ENCODE data around the gene PTAFR. TPM values are rescaled to one million over a fixed set of nuclear protein-coding genes. Genes with fewer than 3 reads are reported as not detected.
"Not testable (repeated sequence)": the region's sequence is repeated elsewhere in the genome, so short reads cannot be mapped to it uniquely, and the experiment has no call there.

PTAFR gene
- total RNA-seq, 2 experiments from 2014 or later: 0.47 to 0.50 TPM

DNA sequence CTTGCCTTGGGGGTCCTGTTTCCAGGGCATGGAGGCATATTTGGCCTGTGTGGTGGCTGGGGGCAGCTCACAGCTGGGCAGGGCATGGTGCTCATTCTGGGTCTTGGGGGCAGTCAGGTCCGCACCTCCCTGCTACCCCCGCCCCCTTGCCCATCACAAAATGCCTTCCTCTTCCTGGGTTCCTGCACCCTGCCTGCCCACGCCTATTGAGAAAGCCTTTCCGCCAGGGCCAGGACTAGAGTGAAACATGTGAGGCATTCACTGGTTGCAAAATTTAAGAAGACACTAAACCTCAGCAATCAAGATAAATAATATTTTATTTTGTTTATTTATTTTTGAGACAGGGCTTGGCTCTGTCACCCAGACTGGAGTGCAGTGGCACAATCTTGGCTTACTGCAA lies 19.7 kb downstream of the PTAFR start:
- ATAC-seq: no peak
- DNase-seq: no peak
- no peaks in the 10 kb centered on the region for H3K9me3 Mint-ChIP-seq (ENCODE audit: insufficient read depth)
- no peak overlapping the region for H3K27ac Mint-ChIP-seq
- no peak overlapping the region for H3K4me3 Mint-ChIP-seq
- peaks cover 28% of the 10 kb centered on the region for H3K27me3 Mint-ChIP-seq (ENCODE audit: low read depth)
- ChIA-PET CTCF (no interaction called here), POLR2A (no interaction called here)
- peaks cover 9% of the 10 kb centered on the region for H3K4me1 Mint-ChIP-seq (ENCODE audit: low read depth)
- H3K36me3 Mint-ChIP-seq (ENCODE audit: low read depth): no peaks in the 10 kb centered on the region

DNA sequence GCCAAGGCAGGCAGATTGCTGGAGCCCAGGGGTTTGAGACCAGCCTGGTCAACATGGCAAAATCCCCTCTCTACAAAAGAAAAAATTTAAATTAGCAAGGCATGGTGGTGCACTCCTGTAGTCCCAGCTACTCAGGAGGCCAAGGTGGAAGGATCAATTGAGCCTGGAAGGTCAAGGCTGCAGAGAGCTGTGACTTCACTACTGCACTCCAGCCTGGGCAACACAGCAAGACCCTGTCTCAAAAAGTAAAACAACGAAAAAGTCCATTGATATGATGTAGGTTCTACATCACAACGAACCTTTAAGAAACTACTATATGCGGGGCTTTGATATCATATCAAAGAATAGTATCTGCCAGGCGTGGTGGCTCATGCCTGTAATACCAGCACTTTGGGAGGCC lies 20.9 kb downstream of the PTAFR start:
- no peaks in the 10 kb centered on the region for H3K36me3 Mint-ChIP-seq (ENCODE audit: low read depth)
- ChIA-PET CTCF (interaction anchor here (1.1 kb wide), 1 partner anchor 14 kb away, joined by 5 read pairs; no protein-coding TSS in a partner anchor), POLR2A (no interaction called here)

DNA sequence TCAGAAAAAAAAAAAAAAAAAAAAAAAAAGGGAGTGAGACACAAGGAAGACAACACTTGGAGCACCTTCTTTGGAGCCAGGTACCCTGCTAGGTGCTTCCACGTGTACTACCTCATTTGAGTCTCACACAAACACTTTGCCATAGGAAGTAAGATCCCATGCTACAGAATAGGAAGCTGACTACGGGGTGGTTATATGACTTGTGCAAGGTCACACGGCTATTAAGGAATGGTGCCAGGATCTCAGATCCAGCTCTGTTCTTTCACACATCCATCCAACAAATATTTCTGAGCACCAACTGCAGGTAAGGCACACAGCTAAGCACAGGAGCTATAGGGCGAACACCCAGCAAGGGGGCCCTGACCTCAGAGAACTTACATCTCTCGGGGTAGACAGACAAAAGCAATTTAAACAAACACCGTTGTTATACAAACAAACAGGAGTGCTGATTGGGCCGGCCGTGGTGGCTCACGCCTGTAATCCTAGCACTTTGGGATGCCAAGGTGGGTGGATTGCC lies 22.4 kb downstream of the PTAFR start:
- no peak overlapping the region for H3K27ac Mint-ChIP-seq
- no peaks in the 10 kb centered on the region for H3K4me1 Mint-ChIP-seq (ENCODE audit: low read depth)
- no peak overlapping the region for H3K4me3 Mint-ChIP-seq
- no peaks in the 10 kb centered on the region for H3K9me3 Mint-ChIP-seq (ENCODE audit: insufficient read depth)
- ATAC-seq: no peak
- no peak for DNase-seq
- no peaks in the 10 kb centered on the region for H3K36me3 Mint-ChIP-seq (ENCODE audit: low read depth)
- ChIA-PET CTCF (interaction anchor here (0.6 kb wide), 1 partner anchor 130 kb away, joined by 3 read pairs; no protein-coding TSS in a partner anchor), POLR2A (no interaction called here)
- H3K27me3 Mint-ChIP-seq (ENCODE audit: low read depth): peaks cover 21% of the 10 kb centered on the region

More for the DNA sequence above, 20.9 kb downstream of the PTAFR start:
- H3K4me1 Mint-ChIP-seq (ENCODE audit: low read depth): no peaks in the 10 kb centered on the region
- DNase-seq (no peak), ATAC-seq (no peak)
- no peak overlapping the region for H3K4me3 Mint-ChIP-seq
- peaks cover 23% of the 10 kb centered on the region for H3K27me3 Mint-ChIP-seq (ENCODE audit: low read depth)
- no peaks in the 10 kb centered on the region for H3K9me3 Mint-ChIP-seq (ENCODE audit: insufficient read depth)
- H3K27ac Mint-ChIP-seq: no peak overlapping the region

DNA sequence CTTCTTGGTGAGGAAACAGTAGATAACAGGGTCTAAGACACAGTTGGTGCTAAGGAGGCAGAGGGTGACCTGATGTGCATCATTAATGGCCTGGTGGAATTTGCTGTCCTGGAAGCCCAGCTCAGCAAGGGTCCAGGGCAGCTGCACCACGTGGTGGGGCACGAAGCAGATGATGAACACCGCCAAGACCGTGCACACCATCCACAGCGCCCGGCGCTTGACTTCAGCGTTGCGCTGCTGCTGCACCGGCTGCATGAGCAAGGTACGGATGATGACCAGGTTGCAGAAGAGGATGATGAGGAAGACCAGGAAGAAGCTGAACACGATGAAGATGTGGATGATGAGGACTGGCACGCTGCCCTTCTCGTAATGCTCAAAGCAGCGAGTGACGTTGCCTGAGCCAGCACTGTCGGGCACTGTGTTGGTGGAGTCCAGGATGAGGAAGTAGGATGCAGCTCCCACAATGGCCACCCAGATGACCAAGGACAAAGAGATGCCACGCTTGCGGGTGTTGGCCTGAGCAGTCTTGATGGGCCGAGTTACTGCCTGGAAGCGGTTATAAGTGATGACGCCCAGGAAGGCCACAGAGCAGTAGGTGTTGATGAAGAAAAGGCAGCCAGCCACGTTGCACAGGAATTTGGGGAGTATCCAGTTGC lies 26.2 kb downstream of the PTAFR start:
- POLR2A ChIA-PET: no interaction called here
- Mint-ChIP-seq H3K4me3 (no peak overlapping the region), H3K36me3 (ENCODE audit: low read depth) (no peaks in the 10 kb centered on the region), H3K27ac (no peak overlapping the region), H3K27me3 (ENCODE audit: low read depth) (peaks cover 12% of the 10 kb centered on the region), H3K4me1 (ENCODE audit: low read depth) (peaks cover 6% of the 10 kb centered on the region), H3K9me3 (ENCODE audit: insufficient read depth) (no peaks in the 10 kb centered on the region)
- CTCF ChIA-PET: no interaction called here
- ATAC-seq (no peak), DNase-seq (no peak)

DNA sequence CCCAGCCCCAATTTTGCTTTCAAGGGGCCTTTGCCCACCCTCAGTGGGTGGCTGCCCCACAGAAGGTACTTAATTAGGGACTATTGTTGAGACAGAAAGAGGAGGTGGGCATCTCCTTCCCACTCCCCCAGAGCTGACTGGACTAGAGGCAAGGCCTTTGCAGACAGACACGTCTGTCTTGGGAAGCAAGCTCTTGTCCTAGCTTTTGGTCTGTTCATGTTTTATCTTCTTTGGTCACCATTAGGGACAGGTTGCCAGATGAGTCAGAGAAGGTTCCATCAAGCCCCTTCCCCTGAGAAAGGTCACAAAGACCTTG lies 27.7 kb downstream of the PTAFR start:
- Mint-ChIP-seq H3K36me3 (ENCODE audit: low read depth) (no peaks in the 10 kb centered on the region), H3K27me3 (ENCODE audit: low read depth) (peaks cover 14% of the 10 kb centered on the region), H3K9me3 (ENCODE audit: insufficient read depth) (no peaks in the 10 kb centered on the region), H3K4me1 (ENCODE audit: low read depth) (peaks cover 17% of the 10 kb centered on the region), H3K27ac (no peak overlapping the region), H3K4me3 (no peak overlapping the region)
- DNase-seq: no peak
- POLR2A ChIA-PET: interaction anchor here (0.6 to 1.0 kb wide), 2 partner anchors 12 to 1337 kb away, joined by 4 to 5 read pairs; no protein-coding TSS in a partner anchor
- ATAC-seq: no peak
- CTCF ChIA-PET: interaction anchor here (1.5 kb wide), 1 partner anchor 57 kb away, joined by 4 read pairs; no protein-coding TSS in a partner anchor

DNA sequence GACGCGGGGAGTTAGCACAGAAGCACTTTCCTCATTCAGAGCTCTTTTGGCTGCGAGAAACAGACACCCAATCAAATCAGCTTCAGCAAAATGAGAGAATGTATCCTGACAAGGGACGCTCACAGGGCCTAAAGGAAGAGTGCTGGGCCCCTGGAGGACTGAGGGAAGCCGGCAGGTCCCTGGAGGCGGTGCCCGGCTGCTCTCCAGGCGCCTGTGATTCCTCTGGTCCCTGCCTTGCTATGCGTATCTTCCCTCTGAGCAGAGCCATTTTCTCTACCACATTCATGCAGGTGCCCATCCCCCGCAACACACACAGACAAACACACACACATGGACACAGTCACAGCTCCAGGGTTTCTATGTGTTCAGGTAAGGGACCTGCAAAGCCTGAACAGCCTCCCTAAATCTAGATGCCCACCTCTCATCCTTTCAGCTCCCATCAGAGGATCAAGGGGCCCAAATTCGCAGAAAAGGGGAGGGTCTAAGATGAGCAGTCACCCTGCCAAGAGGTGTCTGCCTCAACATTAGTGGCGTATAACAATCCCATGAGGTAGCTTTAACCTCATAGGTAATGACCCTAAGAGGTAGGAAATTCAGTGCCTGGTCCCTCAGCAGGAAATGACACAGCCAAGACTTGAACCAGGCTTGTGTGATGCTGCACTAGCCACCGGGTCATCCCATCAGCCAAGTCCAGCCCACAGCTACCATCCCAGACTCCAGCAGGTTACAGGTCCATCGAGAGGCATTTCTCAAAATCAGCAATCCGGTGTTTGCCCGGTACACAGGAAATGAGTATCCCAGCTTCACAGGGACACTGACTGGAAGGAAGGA lies 29.0 kb downstream of the PTAFR start:
- H3K27me3 Mint-ChIP-seq (ENCODE audit: low read depth): peaks cover 13% of the 10 kb centered on the region
- ChIA-PET POLR2A (interaction anchor here (0.6 kb wide), 1 partner anchor 52 kb away, joined by 3 read pairs; no protein-coding TSS in a partner anchor), CTCF (no interaction called here)

DNA sequence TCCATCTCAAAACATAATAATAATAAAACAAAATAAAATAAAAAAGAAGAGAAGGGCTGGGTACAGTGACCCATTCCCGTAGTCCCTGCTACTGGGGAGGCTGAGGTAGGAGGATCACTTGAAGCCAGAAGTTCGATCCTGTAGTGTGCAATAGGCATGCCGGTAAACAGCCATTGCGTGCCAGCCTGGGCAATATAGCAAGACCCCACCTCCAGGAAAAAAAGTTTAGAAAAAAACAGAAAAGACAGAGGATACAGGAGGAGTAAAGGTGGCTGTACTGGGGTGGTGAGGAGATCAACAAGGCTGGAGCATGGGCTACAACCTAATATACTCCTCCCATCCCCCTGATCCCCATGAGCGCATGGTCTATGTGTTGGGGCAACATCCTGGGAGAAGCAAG lies 30.8 kb downstream of the PTAFR start:
- H3K36me3 Mint-ChIP-seq (ENCODE audit: low read depth): no peaks in the 10 kb centered on the region
- ChIA-PET CTCF (interaction anchor here (1.3 kb wide), 1 partner anchor 54 kb away, joined by 3 read pairs; no protein-coding TSS in a partner anchor), POLR2A (interaction anchor here (0.6 kb wide), 1 partner anchor 26 kb away, joined by 3 read pairs; no protein-coding TSS in a partner anchor)
- peaks cover 17% of the 10 kb centered on the region for H3K4me1 Mint-ChIP-seq (ENCODE audit: low read depth)
- ATAC-seq: no peak
- DNase-seq: no peak
- no peaks in the 10 kb centered on the region for H3K9me3 Mint-ChIP-seq (ENCODE audit: insufficient read depth)
- peaks cover 18% of the 10 kb centered on the region for H3K27me3 Mint-ChIP-seq (ENCODE audit: low read depth)
- no peak overlapping the region for H3K4me3 Mint-ChIP-seq
- H3K27ac Mint-ChIP-seq: no peak overlapping the region

More for the DNA sequence above, 29.0 kb downstream of the PTAFR start:
- DNase-seq: no peak
- ATAC-seq: no peak
- Mint-ChIP-seq H3K4me1 (ENCODE audit: low read depth) (peaks cover 17% of the 10 kb centered on the region), H3K27ac (no peak overlapping the region), H3K4me3 (no peak overlapping the region), H3K9me3 (ENCODE audit: insufficient read depth) (no peaks in the 10 kb centered on the region), H3K36me3 (ENCODE audit: low read depth) (no peaks in the 10 kb centered on the region)

DNA sequence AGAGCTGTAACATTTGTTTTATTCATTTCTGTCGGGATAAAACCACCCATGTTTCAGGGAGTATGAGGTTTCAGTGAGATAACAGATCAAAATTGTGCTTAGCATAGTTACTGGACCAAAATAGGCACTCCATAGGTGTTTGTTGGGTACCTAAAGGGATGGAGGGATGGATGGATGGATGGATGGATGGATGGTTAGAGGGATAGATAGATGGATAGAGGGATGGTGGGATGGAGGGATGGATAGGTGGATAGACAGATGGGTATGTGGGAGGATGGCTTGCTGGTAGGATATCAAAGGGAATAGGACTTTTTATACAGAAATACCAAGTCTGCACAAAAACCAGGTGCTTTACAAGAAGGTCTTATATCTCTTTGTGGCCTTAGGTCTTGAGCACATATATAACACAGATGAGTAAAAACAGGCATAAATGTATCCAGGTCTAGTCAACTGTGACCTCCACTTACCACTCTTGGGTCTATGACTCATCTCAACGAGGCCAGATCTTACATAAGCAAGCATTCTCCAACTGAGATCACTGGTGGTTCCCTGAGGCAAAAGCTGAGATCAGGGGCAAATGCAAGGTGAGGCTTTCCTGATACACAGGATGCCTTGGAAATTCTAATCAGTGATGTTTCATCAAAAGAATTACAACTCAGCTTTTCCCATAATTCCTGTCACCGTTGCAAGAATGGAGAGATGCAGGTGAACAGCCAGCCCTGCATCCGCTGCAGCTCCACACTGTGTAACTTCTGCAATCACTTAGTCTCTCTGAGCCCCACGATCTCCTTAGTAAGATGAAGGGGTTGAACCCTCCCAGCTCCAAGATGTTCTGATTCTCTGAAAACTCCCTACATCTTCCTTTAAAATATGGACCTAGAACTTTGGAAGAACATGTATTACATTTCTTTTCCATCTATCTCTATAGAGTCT lies 32.0 kb downstream of the PTAFR start:
- Mint-ChIP-seq H3K4me1 (ENCODE audit: low read depth) (peaks cover 17% of the 10 kb centered on the region), H3K27me3 (ENCODE audit: low read depth) (peaks cover 19% of the 10 kb centered on the region), H3K4me3 (no peak overlapping the region), H3K36me3 (ENCODE audit: low read depth) (no peaks in the 10 kb centered on the region), H3K9me3 (ENCODE audit: insufficient read depth) (no peaks in the 10 kb centered on the region), H3K27ac (no peak overlapping the region)
- peak; percentile 65 for ATAC-seq
- ChIA-PET POLR2A (interaction anchor here (0.6 to 1.2 kb wide), 2 partner anchors 25 to 101 kb away, joined by 3 to 5 read pairs; no protein-coding TSS in a partner anchor), CTCF (interaction anchor here (0.6 to 1.5 kb wide), 2 partner anchors 9 to 64 kb away, joined by 3 to 6 read pairs; no protein-coding TSS in a partner anchor)
- DNase-seq: peak; percentile 36

DNA sequence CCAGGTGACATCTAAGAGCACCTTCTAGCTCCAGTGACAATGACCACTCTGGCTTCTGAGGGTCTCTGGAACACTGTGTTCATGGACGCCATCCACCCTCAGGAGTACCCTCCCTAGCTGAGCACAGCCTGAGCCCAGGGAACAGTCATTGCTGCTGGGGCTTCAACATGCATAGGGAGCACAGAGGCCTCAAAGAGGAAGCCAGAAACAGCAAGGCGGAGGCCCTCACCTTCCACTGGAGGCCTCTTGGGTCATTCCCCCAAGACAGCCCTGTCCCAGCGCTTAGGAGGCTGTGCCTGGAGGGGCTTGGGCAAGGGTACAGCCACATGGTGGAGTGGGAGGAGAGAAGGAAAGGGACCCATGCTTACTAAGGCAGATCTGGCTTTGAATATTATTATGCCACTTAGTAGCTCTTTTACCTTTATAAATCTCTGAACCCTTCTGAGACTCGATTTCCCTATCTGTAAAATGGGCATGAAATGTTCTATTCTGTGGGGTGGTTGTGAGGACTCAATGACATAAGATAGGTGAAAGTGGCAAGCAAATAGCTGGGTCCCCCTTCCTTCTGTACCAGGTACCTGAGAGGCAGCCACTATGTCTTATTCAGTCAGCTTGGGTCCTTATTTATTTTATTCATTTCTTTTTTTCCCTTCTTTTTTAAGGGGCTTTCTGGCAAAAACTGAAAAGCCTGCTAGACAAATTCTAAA lies 32.8 kb downstream of the PTAFR start:
- no peak overlapping the region for H3K27ac Mint-ChIP-seq
- POLR2A ChIA-PET: interaction anchor here (1.2 kb wide), 1 partner anchor 25 kb away, joined by 3 read pairs; no protein-coding TSS in a partner anchor

DNA sequence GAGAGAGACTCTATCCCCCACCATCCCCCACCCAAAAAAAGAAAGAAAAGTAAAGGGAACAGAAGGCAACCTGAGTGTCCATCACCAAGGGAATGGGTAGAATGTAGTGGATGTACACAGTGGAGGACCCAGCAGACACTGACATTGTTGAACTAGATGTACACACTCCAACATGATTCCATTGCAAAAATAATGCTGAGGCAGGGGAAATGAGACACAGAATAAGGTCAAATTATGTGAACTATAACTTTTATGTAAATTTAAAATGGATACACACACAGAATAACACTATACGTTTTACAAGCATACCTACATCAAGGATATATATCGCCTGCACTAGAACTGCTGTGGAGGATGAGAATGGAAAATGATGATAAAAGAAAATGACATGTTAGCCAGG lies 34.8 kb downstream of the PTAFR start:
- DNase-seq (no peak), ATAC-seq (no peak)
- no peaks in the 10 kb centered on the region for H3K36me3 Mint-ChIP-seq (ENCODE audit: low read depth)
- ChIA-PET POLR2A (no interaction called here), CTCF (no interaction called here)
- peaks cover 36% of the 10 kb centered on the region for H3K27me3 Mint-ChIP-seq (ENCODE audit: low read depth)
- peaks cover 11% of the 10 kb centered on the region for H3K4me1 Mint-ChIP-seq (ENCODE audit: low read depth)
- H3K9me3 Mint-ChIP-seq (ENCODE audit: insufficient read depth): no peaks in the 10 kb centered on the region
- H3K4me3 Mint-ChIP-seq: no peak overlapping the region
- no peak overlapping the region for H3K27ac Mint-ChIP-seq

More for the DNA sequence above, 32.8 kb downstream of the PTAFR start:
- Mint-ChIP-seq H3K4me1 (ENCODE audit: low read depth) (peaks cover 17% of the 10 kb centered on the region), H3K27me3 (ENCODE audit: low read depth) (peaks cover 25% of the 10 kb centered on the region), H3K9me3 (ENCODE audit: insufficient read depth) (no peaks in the 10 kb centered on the region), H3K4me3 (no peak overlapping the region), H3K36me3 (ENCODE audit: low read depth) (no peaks in the 10 kb centered on the region)
- DNase-seq (no peak), ATAC-seq (no peak)
- CTCF ChIA-PET: interaction anchor here (1.5 kb wide), 1 partner anchor 65 kb away, joined by 6 read pairs; no protein-coding TSS in a partner anchor

DNA sequence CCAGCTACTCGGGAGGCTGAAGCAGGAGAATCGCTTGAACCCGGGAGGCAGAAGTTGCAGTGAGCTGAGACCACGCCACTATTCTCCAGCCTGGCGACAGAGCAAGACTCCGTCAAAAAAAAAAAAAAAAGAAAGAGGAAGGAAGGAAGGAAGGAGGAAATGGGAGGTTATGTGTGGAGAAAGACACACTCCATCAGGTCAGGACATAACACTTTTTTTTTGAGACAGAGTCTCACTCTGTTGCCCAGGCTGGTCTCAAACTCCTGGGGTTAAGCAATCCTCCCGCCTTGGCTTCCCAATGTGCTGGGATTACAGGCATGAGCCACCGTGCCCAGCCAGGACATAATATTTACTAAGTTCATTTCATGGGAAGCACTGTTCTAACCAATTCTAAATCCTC lies 36.6 kb downstream of the PTAFR start:
- CTCF ChIA-PET, ATAC-seq: not testable (repeated sequence)
- peaks cover 45% of the 10 kb centered on the region for H3K27me3 Mint-ChIP-seq (ENCODE audit: low read depth)

More for the DNA sequence above, 36.6 kb downstream of the PTAFR start:
- DNase-seq; POLR2A ChIA-PET; H3K9me3 Mint-ChIP-seq (ENCODE audit: insufficient read depth); H3K4me1 Mint-ChIP-seq (ENCODE audit: low read depth); H3K27ac Mint-ChIP-seq; H3K36me3 Mint-ChIP-seq (ENCODE audit: low read depth); H3K4me3 Mint-ChIP-seq: not testable (repeated sequence)

Data from activated CD8-positive, alpha-beta T cell treated with anti-CD3 and anti-CD28 coated beads, Interleukin-2, amount 10 ng/mL, durations not matched to agents 7 days and 5 days (primary cell).